Measurements from ENCODE around the gene C16orf54. TPM values are rescaled to one million over a fixed set of nuclear protein-coding genes. Genes with fewer than 3 reads are reported as not detected.

C16orf54 gene
- total and polyA plus RNA-seq, 9 of the 15 experiments (the other 6 are each of a cell fraction or from before 2014, with no cell fraction given), result 0.09 TPM; not detected in 8

GRCh38 chr16:29775742-29776408, 30.1 kb upstream of the C16orf54 start (continued):
- TF ChIP-seq MYC (IDR thresholded peaks at IDR 0.05; ENCODE audit: low read depth, low read length) (no peak), MYC (CRISPR knock-in tag; IDR thresholded peaks at IDR 0.05; ENCODE audit: borderline replicate concordance, low read depth) (no peak), MEIS2 (IDR thresholded peaks at IDR 0.05; ENCODE audit: partially characterized antibody) (no peak), PBX2 (CRISPR knock-in tag; IDR thresholded peaks at IDR 0.05; ENCODE audit: low read depth) (no peak), PBX2 (tag; conservative IDR thresholded peaks at IDR 0.05; ENCODE audit: low read depth) (no peak), NONO (IDR thresholded peaks at IDR 0.05; ENCODE audit: low read depth in 2 of 2, low read length in 1 of 2) (no peak), DPF2 (IDR thresholded peaks at IDR 0.05) (peak; percentile 56; the same call in 1 of the 2 replicates), NEUROD1 (IDR thresholded peaks at IDR 0.05; ENCODE audit: borderline replicate concordance, low read depth, low read length, partially characterized antibody) (peak; percentile 36), ATF3 (IDR thresholded peaks at IDR 0.05) (peak; percentile 90), ATF3 (CRISPR knock-in tag; conservative IDR thresholded peaks at IDR 0.05) (no peak), ZSCAN32 (CRISPR knock-in tag; IDR thresholded peaks at IDR 0.05) (no peak), FUS (optimal IDR thresholded peaks at IDR 0.05; ENCODE audit: low read depth, low read length) (no peak), JUND (IDR thresholded peaks at IDR 0.05; ENCODE audit: borderline replicate concordance, low read depth, low read length) (peak; percentile 94), JUND (tag; IDR thresholded peaks at IDR 0.05; ENCODE audit: borderline replicate concordance, low read depth, low read length) (peak; percentile 84; the same call in 2 of the 3 replicates), ZNF121 (CRISPR knock-in tag; conservative IDR thresholded peaks at IDR 0.05) (0 out of 2 replicates have a peak, but pooled peaks have one; percentile 25), ETV6 (IDR thresholded peaks at IDR 0.05; ENCODE audit: borderline replicate concordance in 1 of 2, low read depth in 2 of 2, low read length in 1 of 2) (no peak), ETV6 (CRISPR knock-in tag; IDR thresholded peaks at IDR 0.05; ENCODE audit: borderline replicate concordance) (no peak), FOXK2 (conservative IDR thresholded peaks at IDR 0.05 in 1 of 2, IDR thresholded peaks at IDR 0.05 in 1 of 2; ENCODE audit: low read depth in 2 of 2) (no peak), SMARCE1 (IDR thresholded peaks at IDR 0.05) (peak; percentile 42; the same call in 1 of the 2 replicates), HMBOX1 (IDR thresholded peaks at IDR 0.05) (peak; percentile 78; the same call in 1 of the 2 replicates), TFAP4 (CRISPR knock-in tag; IDR thresholded peaks at IDR 0.05; ENCODE audit: borderline replicate concordance) (peak; percentile 32; the same call in 1 of the 2 replicates), TEAD4 (IDR thresholded peaks at IDR 0.05; ENCODE audit: low read length) (0 out of 2 replicates have a peak, but pooled peaks have one; percentile 15), TEAD4 (CRISPR knock-in tag; IDR thresholded peaks at IDR 0.05; ENCODE audit: borderline replicate concordance) (no peak)
